BLaER1 treated with 17β-estradiol and CSF1 and Interleukin-3, amounts not matched to agents 10 nM and 100 nM (cell line): ENCODE results near the gene OSGEP.

Source experiments
- H3K27ac ChIP-seq, 11 experiments: shearing (Covaris generic); formaldehyde crosslinking; 2 replicates each; pipeline ENCODE4 v1.8.1; 2022
- H3K27me3 ChIP-seq, 11 experiments: shearing (Covaris generic); formaldehyde crosslinking; 2 replicates each; pipeline ENCODE4 v1.8.1; 2022
- H3K36me3 ChIP-seq, 11 experiments: shearing (Covaris generic); formaldehyde crosslinking; 2 replicates each; pipeline ENCODE4 v1.8.1; 2022
- H3K4me1 ChIP-seq, 10 experiments: shearing (Covaris generic); formaldehyde crosslinking; 2 replicates each; pipeline ENCODE4 v1.8.1; 2022
- H3K4me2 ChIP-seq, 11 experiments: shearing (Covaris generic); formaldehyde crosslinking; 2 replicates each; pipeline ENCODE4 v1.8.1; 2022
- H3K4me3 ChIP-seq, 10 experiments: shearing (Covaris generic); formaldehyde crosslinking; 2 replicates each; pipeline ENCODE4 v1.8.1; 2022
- H3K9ac ChIP-seq, 11 experiments: shearing (Covaris generic); formaldehyde crosslinking; 2 replicates each; pipeline ENCODE4 v1.8.1; 2022
- H3K9me3 ChIP-seq, 11 experiments: shearing (Covaris generic); formaldehyde crosslinking; replicated peaks in 1 of 11; 2 replicates each; pipeline ENCODE4 v1.8.1; 2022
- H4K20me1 ChIP-seq, 11 experiments: shearing (Covaris generic); formaldehyde crosslinking; 2 replicates each; pipeline ENCODE4 v1.8.1; 2022
- Cebpa-rat ChIP-seq, 11 experiments: shearing (Covaris generic); IDR thresholded peaks; 2 replicates each; pipeline ENCODE4 v1.8.1; 2022

OSGEP gene

DNA sequence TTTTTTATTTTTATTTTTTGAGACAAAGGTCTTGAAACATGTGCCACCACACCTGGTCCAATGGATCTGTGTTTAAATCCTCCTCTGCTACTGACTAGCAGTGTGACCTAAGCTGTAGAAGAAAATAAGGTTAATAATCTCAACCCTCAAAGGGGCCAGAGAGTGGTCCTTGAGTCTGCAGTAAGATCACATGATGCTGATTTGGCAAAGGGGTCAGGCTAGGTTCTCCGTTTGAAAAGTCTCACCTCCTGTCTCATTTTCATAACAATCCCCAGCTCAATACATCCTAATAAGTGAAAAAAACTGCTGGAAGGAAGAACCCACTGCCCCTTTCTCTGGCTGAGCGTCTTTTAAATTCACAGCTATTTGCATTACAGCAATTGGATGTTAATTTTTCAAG, 33.3 kb downstream of the OSGEP start:
- Histone ChIP-seq H3K36me3 (peaks cover 0 to 16% (median 0%) of the 10 kb centered on the region in 11 experiments; a peak in 7 of 22 replicates), H3K27ac (no peak overlapping the region), H3K9ac (no peak overlapping the region), H3K4me3 (no peak overlapping the region), H3K4me2 (no peak overlapping the region; a peak in 1 of 22 replicates), H4K20me1 (no peaks in the 10 kb centered on the region), H3K9me3 (no peaks in the 10 kb centered on the region), H3K4me1 (peaks cover 46 to 75% (median 68%) of the 10 kb centered on the region in 10 experiments), H3K27me3 (no peaks in the 10 kb centered on the region)
- TF ChIP-seq Cebpa-rat (IDR thresholded peaks at IDR 0.05) = no peak

- Histone ChIP-seq H3K4me3 (no peak overlapping the region), H3K36me3 (peaks cover 0 to 6% (median 0%) of the 10 kb centered on the region in 11 experiments; a peak in 4 of 22 replicates), H4K20me1 (no peaks in the 10 kb centered on the region), H3K27ac (peak overlapping the region in 6 of 11 experiments; percentile 15 to 54 (median 28); a peak in 10 of 22 replicates), H3K9ac (no peak overlapping the region), H3K9me3 (no peaks in the 10 kb centered on the region), H3K4me2 (peak overlapping the region; percentile 32 to 95 (median 86)), H3K27me3 (no peaks in the 10 kb centered on the region), H3K4me1 (peaks cover 46 to 76% (median 69%) of the 10 kb centered on the region in 10 experiments)
- no peak for TF ChIP-seq Cebpa-rat (IDR thresholded peaks at IDR 0.05)
Observed at GRCh38 chr14:20419419-20419818, 35.2 kb downstream of the OSGEP start.

GRCh38 chr14:20418501-20418909, 36.1 kb downstream of the OSGEP start:
- no peak for TF ChIP-seq Cebpa-rat (IDR thresholded peaks at IDR 0.05)
- no peaks in the 10 kb centered on the region for H3K9me3 ChIP-seq
- H3K27ac ChIP-seq = peak overlapping the region in 3 of 11 experiments; percentile 21 to 54 (median 39); a peak in 2 of 22 replicates
- no peak overlapping the region for H3K4me3 ChIP-seq
- H3K4me1 ChIP-seq = peaks cover 52 to 79% (median 74%) of the 10 kb centered on the region in 10 experiments
- 0 out of 22 replicates have a peak, but pooled peaks cover 0 to 4% (median 0%) of the 10 kb centered on the region in 11 experiments for H3K36me3 ChIP-seq
- no peaks in the 10 kb centered on the region for H4K20me1 ChIP-seq
- H3K27me3 ChIP-seq = no peaks in the 10 kb centered on the region
- peak overlapping the region in 10 of 11 experiments; percentile 32 to 95 (median 88); a peak in 19 of 22 replicates for H3K4me2 ChIP-seq
- no peak overlapping the region for H3K9ac ChIP-seq

DNA sequence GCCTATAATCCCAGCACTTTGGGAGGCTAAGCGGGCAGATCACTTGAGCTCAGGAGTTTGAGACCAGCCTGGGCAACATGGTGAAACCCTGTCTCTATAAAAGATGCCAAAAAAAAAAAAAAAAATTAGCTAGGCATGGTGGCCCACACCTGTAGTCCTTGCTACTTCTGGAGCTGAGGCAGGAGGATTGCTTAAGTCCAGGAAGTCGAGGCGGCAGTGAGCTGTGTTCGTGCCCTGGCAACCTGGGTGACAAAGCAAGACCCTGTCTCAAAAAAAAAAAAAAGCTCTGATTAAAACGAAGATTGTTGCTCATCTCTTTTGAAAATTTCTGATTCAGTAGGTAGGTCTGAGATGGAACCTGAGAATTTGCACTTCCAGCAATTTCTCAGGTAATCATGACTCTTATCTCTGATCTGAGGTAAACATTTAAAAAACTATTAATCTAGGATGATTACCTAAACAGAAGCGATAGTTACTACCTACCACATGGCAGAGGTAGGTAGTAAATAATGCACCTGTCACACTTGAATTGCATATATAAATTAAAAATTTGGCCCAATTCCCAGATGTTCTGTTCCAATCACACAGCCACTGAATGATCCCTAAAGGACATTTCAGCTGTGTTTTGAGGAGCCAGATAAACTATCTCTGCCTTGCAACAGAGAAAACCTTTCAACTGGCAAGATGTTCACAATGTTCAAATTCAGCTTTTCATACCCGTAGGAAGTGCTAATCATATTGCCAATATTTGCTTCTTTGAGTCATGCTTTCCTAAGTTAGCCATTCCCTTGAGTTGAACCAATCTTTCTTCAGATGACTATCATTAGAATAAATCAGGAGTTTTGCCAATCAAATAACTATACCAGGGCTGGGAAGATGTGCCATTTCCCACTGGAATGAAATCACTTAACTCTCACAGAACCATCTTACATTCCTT, 37.1 kb downstream of the OSGEP start:
- Histone ChIP-seq H3K9ac (no peak overlapping the region), H4K20me1 (no peaks in the 10 kb centered on the region), H3K36me3 (no peaks in the 10 kb centered on the region), H3K4me1 (peaks cover 49 to 70% (median 66%) of the 10 kb centered on the region in 10 experiments), H3K27ac (peak overlapping the region in 4 of 11 experiments; percentile 11 to 85 (median 78); a peak in 5 of 22 replicates), H3K4me2 (peak overlapping the region in 10 of 11 experiments; percentile 11 to 95 (median 88); a peak in 19 of 22 replicates), H3K27me3 (no peaks in the 10 kb centered on the region), H3K9me3 (no peaks in the 10 kb centered on the region), H3K4me3 (no peak overlapping the region)
- TF ChIP-seq Cebpa-rat (IDR thresholded peaks at IDR 0.05) = no peak

DNA sequence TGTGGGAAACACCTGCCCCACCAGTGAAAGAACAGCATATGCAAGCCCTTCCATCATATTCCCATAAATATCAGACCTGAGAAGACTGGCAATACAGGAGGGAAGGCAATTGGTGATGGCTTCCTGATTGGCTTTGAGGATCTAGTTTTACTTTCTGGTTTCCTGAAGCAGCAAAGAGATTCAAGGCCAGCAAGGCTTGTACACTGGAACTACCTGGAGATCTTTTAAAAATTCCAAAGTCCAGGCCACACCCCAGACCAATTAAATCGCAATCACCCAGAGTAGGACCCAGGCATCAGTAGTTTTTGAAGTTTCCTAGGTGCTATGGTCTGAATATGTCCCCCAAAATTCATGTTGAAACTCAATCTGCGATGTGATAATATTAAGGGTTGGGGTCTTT, 38.4 kb downstream of the OSGEP start:
- peak overlapping the region; percentile 71 to 95 (median 88) for H3K4me2 ChIP-seq
- H3K9me3 ChIP-seq = no peaks in the 10 kb centered on the region
- peaks cover 58 to 82% (median 76%) of the 10 kb centered on the region in 10 experiments for H3K4me1 ChIP-seq
- no peaks in the 10 kb centered on the region for H3K27me3 ChIP-seq
- H3K36me3 ChIP-seq = no peaks in the 10 kb centered on the region
- H3K9ac ChIP-seq = peak overlapping the region in 10 of 11 experiments; percentile 24 to 68 (median 43); a peak in 17 of 22 replicates
- peaks cover 0 to 6% (median 0%) of the 10 kb centered on the region in 11 experiments; a peak in 5 of 22 replicates for H4K20me1 ChIP-seq
- TF ChIP-seq Cebpa-rat (IDR thresholded peaks at IDR 0.05) = no peak
- peak overlapping the region; percentile 24 to 85 (median 63); a peak in 21 of 22 replicates for H3K27ac ChIP-seq
- no peak overlapping the region for H3K4me3 ChIP-seq

GRCh38 chr14:20415782-20416206, 38.8 kb downstream of the OSGEP start:
- H4K20me1 ChIP-seq = peaks cover 0 to 10% (median 0%) of the 10 kb centered on the region in 11 experiments; a peak in 6 of 22 replicates
- peak overlapping the region; percentile 24 to 85 (median 63); a peak in 21 of 22 replicates for H3K27ac ChIP-seq
- H3K4me1 ChIP-seq = peaks cover 62 to 85% (median 79%) of the 10 kb centered on the region in 10 experiments
- H3K9ac ChIP-seq = peak overlapping the region in 10 of 11 experiments; percentile 25 to 68 (median 43); a peak in 17 of 22 replicates
- TF ChIP-seq Cebpa-rat (IDR thresholded peaks at IDR 0.05) = 0 out of 22 replicates have a peak, but pooled peaks of 2 of the 11 experiments have one; percentile 14 to 38
- H3K4me2 ChIP-seq = peak overlapping the region; percentile 71 to 95 (median 88)
- no peaks in the 10 kb centered on the region for H3K9me3 ChIP-seq
- no peak overlapping the region for H3K4me3 ChIP-seq
- no peaks in the 10 kb centered on the region for H3K36me3 ChIP-seq
- no peaks in the 10 kb centered on the region for H3K27me3 ChIP-seq

- H3K4me2 ChIP-seq = peak overlapping the region; percentile 80 to 95 (median 89)
- H3K27ac ChIP-seq = peak overlapping the region; percentile 75 to 88 (median 85)
- peak overlapping the region; percentile 76 to 94 (median 84) for H3K4me3 ChIP-seq
- H3K27me3 ChIP-seq = no peaks in the 10 kb centered on the region
- no peak for TF ChIP-seq Cebpa-rat (IDR thresholded peaks at IDR 0.05)
- H3K36me3 ChIP-seq = peaks cover under 1 to 9% (median 6%) of the 10 kb centered on the region in 11 experiments; a peak in 19 of 22 replicates
- H4K20me1 ChIP-seq = peaks cover 0 to 31% (median 2%) of the 10 kb centered on the region in 11 experiments; a peak in 8 of 22 replicates
- H3K4me1 ChIP-seq = peaks cover 62 to 75% (median 67%) of the 10 kb centered on the region in 10 experiments
- H3K9me3 ChIP-seq = no peaks in the 10 kb centered on the region
- H3K9ac ChIP-seq = peak overlapping the region; percentile 83 to 89 (median 87)
Observed at GRCh38 chr14:20413744-20414082, 40.9 kb downstream of the OSGEP start.

DNA sequence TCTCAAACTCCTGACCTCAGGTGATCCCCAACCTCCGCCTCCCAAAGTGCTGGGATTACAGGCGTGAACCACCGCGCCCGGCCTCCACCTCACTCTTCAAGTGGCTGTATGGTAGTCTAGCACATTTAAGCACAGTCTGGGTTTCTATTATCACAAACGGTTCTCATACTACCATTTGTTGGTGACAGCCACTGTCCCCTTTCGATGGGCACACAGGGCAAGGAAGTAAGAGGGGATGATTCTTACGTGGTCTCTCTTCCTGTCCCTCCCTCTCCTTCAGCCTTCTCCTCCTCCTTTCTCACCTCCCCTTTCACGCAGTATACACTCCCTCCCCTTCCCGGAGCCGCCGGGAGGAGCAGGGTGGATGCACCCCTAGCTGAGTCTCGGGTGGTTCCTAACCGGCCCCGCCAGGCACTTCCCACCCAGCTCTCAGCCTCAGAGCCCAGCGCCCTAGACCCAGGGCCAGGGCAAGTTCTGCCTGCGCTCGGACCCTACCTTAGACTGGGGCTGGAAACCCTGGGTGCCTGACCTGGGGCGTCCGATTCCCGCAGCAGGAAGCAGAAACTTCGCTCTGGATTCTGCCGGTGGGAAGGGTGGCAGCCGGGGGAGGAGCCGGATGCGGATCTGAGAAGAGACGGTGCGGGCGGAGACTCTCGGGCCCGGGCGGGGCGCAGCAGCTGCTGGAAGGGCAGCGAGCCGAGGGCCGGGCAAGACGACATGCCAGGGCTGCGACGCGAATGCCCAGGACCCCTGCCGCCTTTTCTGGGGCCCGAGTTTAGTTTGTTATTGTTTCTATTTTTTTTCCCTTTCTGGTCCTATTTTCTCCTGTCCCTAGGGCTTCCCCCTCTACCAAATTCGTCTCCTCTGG, 41.5 kb downstream of the OSGEP start, which contains the start of gene TEP1:
TSS of gene TEP1 (minus strand) at position 626 of the 868 bp plus-strand sequence. CDS start 5,062 bp downstream, outside the sequence.
- H3K4me3 ChIP-seq = peak within 1 kb of the TSS; percentile 76 to 94 (median 84)
- peaks cover 56 to 69% (median 61%) of the 10 kb centered on the region in 10 experiments for H3K4me1 ChIP-seq
- peaks cover 7 to 15% (median 12%) of the 10 kb centered on the region in 11 experiments for H3K36me3 ChIP-seq

More for the DNA sequence above, 41.5 kb downstream of the OSGEP start, which contains the start of gene TEP1:
- Histone ChIP-seq H3K4me2 (peak within 1 kb of the TSS; percentile 80 to 95 (median 89)), H4K20me1 (peaks cover 0 to 37% (median 6%) of the 10 kb centered on the region in 11 experiments; a peak in 10 of 22 replicates), H3K9ac (peak within 1 kb of the TSS; percentile 83 to 89 (median 87)), H3K27ac (peak within 1 kb of the TSS; percentile 75 to 88 (median 85)), H3K9me3 (no peaks in the 10 kb centered on the region), H3K27me3 (no peaks in the 10 kb centered on the region)
- no peak for TF ChIP-seq Cebpa-rat (IDR thresholded peaks at IDR 0.05)
